Activated naive CD8-positive, alpha-beta T cell treated with anti-CD3 and anti-CD28 coated beads for 36 hours (primary cell): ENCODE results near the gene NKAP. TPM values are rescaled to one million over a fixed set of nuclear protein-coding genes. Genes with fewer than 3 reads are reported as not detected.
"Not testable (repeated sequence)": the region's sequence is repeated elsewhere in the genome, so short reads cannot be mapped to it uniquely, and the experiment has no call there.

Experiments
- DNase-seq: peaks from one replicate; pipeline ENCODE4 v3.0.0; 2021
- H3K27ac Mint-ChIP-seq: one replicate; pipeline ENCODE4 v1.8.0; 2022; ENCODE audit warnings: mild to moderate bottlenecking, moderate library complexity, mixed read lengths
- H3K27me3 Mint-ChIP-seq: one replicate; pipeline ENCODE4 v1.8.0; 2022; ENCODE audit warnings: mild to moderate bottlenecking, mixed read lengths
- H3K36me3 Mint-ChIP-seq: one replicate; pipeline ENCODE4 v1.8.0; 2021; ENCODE audit warnings: mild to moderate bottlenecking, mixed read lengths
- H3K4me1 Mint-ChIP-seq: one replicate; pipeline ENCODE4 v1.8.0; 2021; ENCODE audit warnings: mixed read lengths
- H3K4me3 Mint-ChIP-seq: one replicate; pipeline ENCODE4 v1.8.0; 2022; ENCODE audit warnings: mild to moderate bottlenecking, moderate library complexity, mixed read lengths
- H3K9me3 Mint-ChIP-seq: one replicate; pipeline ENCODE4 v1.8.0; 2022; ENCODE audit warnings: mixed read lengths
- total RNA-seq, 2 experiments: library from RNA; stranded (reverse); gene quantifications; one replicate each; pipeline ENCODE4 v1.2.3, GENCODE V29; 2021

Gene NKAP
- total RNA-seq, 2 experiments from 2014 or later: 8.3 to 9.7 TPM

GRCh38 chrX:119891961-119892692, 51.4 kb downstream of the NKAP start:
- H3K36me3 Mint-ChIP-seq, H3K4me1 Mint-ChIP-seq, H3K27ac Mint-ChIP-seq, H3K27me3 Mint-ChIP-seq, H3K9me3 Mint-ChIP-seq, DNase-seq, H3K4me3 Mint-ChIP-seq: not testable (repeated sequence)

DNA sequence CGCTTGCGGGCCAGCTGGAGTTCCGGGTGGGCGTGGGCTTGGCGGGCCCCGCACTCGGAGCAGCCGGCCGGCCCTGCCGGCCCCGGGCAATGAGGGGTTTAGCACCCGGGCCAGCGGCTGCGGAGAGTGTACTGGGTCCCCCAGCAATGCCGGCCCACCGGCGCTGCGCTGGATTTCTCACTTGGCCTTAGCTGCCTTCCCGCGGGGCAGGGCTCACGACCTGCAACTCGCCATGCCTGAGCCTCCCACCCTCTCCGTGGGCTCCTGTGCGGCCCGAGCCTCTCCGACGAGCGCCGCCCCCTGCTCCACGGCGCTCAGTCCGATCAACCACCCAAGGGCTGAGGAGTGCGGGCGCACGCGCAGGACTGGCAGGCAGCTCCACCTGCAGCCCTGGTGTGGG, 52.9 kb downstream of the NKAP start:
- not testable (repeated sequence) for H3K36me3 Mint-ChIP-seq, H3K27me3 Mint-ChIP-seq, H3K4me1 Mint-ChIP-seq

GRCh38 chrX:119887721-119888425, 55.7 kb downstream of the NKAP start:
- Mint-ChIP-seq H3K4me3 (peak overlapping the region; percentile 25), H3K4me1 (peaks cover 7% of the 10 kb centered on the region), H3K9me3 (no peaks in the 10 kb centered on the region), H3K36me3 (no peaks in the 10 kb centered on the region), H3K27me3 (peaks cover 4% of the 10 kb centered on the region), H3K27ac (no peak overlapping the region)
- peak; percentile 68 for DNase-seq

More for the DNA sequence above, 52.9 kb downstream of the NKAP start:
- H3K27ac Mint-ChIP-seq, DNase-seq, H3K4me3 Mint-ChIP-seq, H3K9me3 Mint-ChIP-seq: not testable (repeated sequence)

GRCh38 chrX:119885554-119886428, 57.8 kb downstream of the NKAP start:
- Mint-ChIP-seq H3K27me3 (peaks cover 4% of the 10 kb centered on the region), H3K4me1 (peaks cover 8% of the 10 kb centered on the region), H3K27ac (no peak overlapping the region), H3K4me3 (no peak overlapping the region), H3K9me3 (no peaks in the 10 kb centered on the region), H3K36me3 (no peaks in the 10 kb centered on the region)
- DNase-seq: peak; percentile 10

- peak; percentile 13 for DNase-seq
- Mint-ChIP-seq H3K4me1 (peaks cover 12% of the 10 kb centered on the region), H3K27me3 (no peaks in the 10 kb centered on the region), H3K4me3 (no peak overlapping the region), H3K27ac (peak overlapping the region; percentile 19), H3K9me3 (no peaks in the 10 kb centered on the region), H3K36me3 (peaks cover 7% of the 10 kb centered on the region)
Measured at GRCh38 chrX:119880552-119881437, 62.8 kb downstream of the NKAP start.

DNA sequence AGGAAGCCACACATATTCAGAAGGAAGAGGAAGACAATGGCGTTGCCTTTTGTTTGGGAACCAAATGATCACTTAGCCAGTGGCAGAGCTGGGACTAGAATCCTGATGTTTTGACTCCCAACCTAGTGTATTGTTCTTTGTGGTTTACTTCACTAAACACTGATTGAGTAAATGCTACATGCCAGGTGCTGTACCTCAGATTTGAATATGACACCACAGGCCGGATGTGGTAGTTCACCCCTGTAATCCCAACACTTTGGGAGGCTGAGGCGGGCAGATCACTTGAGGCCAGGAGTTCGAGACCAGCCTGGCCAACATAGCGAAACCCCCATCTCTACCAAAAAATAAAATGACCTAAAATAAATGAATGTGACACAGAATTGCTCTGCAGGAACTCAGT, 63.5 kb downstream of the NKAP start:
- H3K4me3 Mint-ChIP-seq: no peak overlapping the region
- H3K36me3 Mint-ChIP-seq: peaks cover 7% of the 10 kb centered on the region
- peak overlapping the region; percentile 19 for H3K27ac Mint-ChIP-seq
- no peaks in the 10 kb centered on the region for H3K9me3 Mint-ChIP-seq
- H3K27me3 Mint-ChIP-seq: no peaks in the 10 kb centered on the region
- H3K4me1 Mint-ChIP-seq: peaks cover 12% of the 10 kb centered on the region
- DNase-seq: no peak

DNA sequence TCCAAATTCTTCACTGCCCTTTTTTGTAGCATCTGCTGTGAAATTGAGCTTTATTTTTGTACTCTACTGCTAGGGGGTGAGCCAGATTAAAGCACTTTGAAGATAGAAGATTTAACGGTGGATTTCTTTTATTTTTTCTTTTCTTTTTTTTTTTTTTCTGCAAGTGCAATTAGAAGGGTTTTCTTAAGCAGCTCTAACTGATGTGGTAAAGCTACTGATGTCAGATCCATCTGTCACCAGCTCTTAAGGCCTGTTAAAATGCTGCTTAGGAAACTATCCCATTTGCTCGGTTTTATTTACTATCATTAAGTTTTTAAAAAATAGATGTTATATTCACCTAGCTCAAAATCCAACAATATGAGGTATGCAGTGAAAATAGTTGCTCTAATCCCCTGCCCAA, 64.8 kb downstream of the NKAP start:
- H3K4me1 Mint-ChIP-seq: peaks cover 12% of the 10 kb centered on the region
- no peak overlapping the region for H3K27ac Mint-ChIP-seq

GRCh38 chrX:119871599-119872395, 71.8 kb downstream of the NKAP start, which contains the start of the genes NDUFA1 and RNF113A:
Gene NDUFA1, plus strand, starts transcription at chrX:119871832. Its CDS starts 80 bp downstream, at chrX:119871912.
Gene RNF113A, minus strand, starts transcription at chrX:119871733. Its CDS starts 120 bp downstream, at chrX:119871613.
- Mint-ChIP-seq H3K4me3 (peak within 1 kb of the TSS; percentile 100), H3K9me3 (no peaks in the 10 kb centered on the region), H3K4me1 (peaks cover 7% of the 10 kb centered on the region), H3K27ac (peak within 1 kb of the TSS; percentile 100), H3K27me3 (no peaks in the 10 kb centered on the region), H3K36me3 (peaks cover 17% of the 10 kb centered on the region)
- DNase-seq: peak; percentile 87

More for the DNA sequence above, 64.8 kb downstream of the NKAP start:
- no peaks in the 10 kb centered on the region for H3K9me3 Mint-ChIP-seq
- no peaks in the 10 kb centered on the region for H3K27me3 Mint-ChIP-seq
- DNase-seq: no peak
- H3K4me3 Mint-ChIP-seq: no peak overlapping the region
- H3K36me3 Mint-ChIP-seq: peaks cover 7% of the 10 kb centered on the region

DNA sequence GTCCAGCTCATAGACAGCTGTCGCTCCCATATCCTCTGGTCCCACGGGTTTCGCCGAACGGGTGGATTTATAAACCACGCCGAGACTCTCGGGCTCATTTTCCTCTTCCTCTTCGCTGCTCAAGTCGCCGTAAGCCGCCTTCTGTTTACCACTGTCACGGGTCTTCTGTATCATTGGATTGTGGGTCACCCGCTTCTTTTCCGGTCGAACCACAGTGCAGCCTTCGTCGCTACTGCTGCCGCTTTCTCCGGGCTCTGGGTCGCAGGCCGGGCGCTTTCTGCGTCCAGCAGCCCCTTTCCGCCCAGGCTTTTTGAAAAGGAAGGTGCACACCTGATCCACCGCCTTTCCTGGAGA, 72.3 kb downstream of the NKAP start:
- no peaks in the 10 kb centered on the region for H3K9me3 Mint-ChIP-seq
- no peak for DNase-seq
- no peaks in the 10 kb centered on the region for H3K27me3 Mint-ChIP-seq
- H3K36me3 Mint-ChIP-seq: peaks cover 17% of the 10 kb centered on the region
- peak overlapping the region; percentile 100 for H3K4me3 Mint-ChIP-seq
- peak overlapping the region; percentile 100 for H3K27ac Mint-ChIP-seq
- peaks cover 7% of the 10 kb centered on the region for H3K4me1 Mint-ChIP-seq

Other genes with a start within 250 kb of the NKAP start
- under 1 TPM; 0.14 to 0.18 TPM for gene SOWAHD, start 185.2 kb downstream of the NKAP start, total RNA-seq
- 1,000 to 10,000 TPM; 2,459 to 2,591 TPM for gene RPL39, start 152.1 kb downstream of the NKAP start, total RNA-seq
- gene UPF3B, start 90.8 kb downstream of the NKAP start, total RNA-seq: 10 to 100 TPM; 21.0 to 21.2 TPM
- 10 to 100 TPM; 28.2 to 28.4 TPM for gene RNF113A, start 72.0 kb downstream of the NKAP start, total RNA-seq
- gene NDUFA1, start 71.9 kb downstream of the NKAP start, total RNA-seq: 10 to 100 TPM; 93.8 to 95.1 TPM
- gene AKAP14, start 47.9 kb downstream of the NKAP start, total RNA-seq: not detected
- gene RHOXF2B, start 133.9 kb upstream of the NKAP start, total RNA-seq: not detected
- not detected for gene RHOXF1, start 172.2 kb upstream of the NKAP start, total RNA-seq
- not detected for gene RHOXF2, start 214.9 kb upstream of the NKAP start, total RNA-seq